GM19099 (cell line): Measurements from ENCODE around the gene RSRC2.

ENCODE experiments used
- POLR2A ChIP-seq: IDR thresholded peaks from 3 replicates; pipeline ENCODE4 v1.6.1; 2011; ENCODE audit warnings: low read depth; ENCODE audit not compliant: insufficient read length; ENCODE audit errors: extremely low read depth

RSRC2 gene

GRCh38 chr12:122526683-122527477 lies at the start of gene RSRC2, which contains the start of gene KNTC1:
RSRC2 (minus strand) TSS chr12:122526936; CDS start chr12:122526853, 83 bp downstream.
KNTC1 (plus strand) TSS chr12:122527249; CDS start chr12:122530064, 2,815 bp downstream.
- TF ChIP-seq POLR2A = peak; percentile 99

GRCh38 chr12:122571821-122572220 lies 45.1 kb upstream of the RSRC2 start:
- no peak for TF ChIP-seq POLR2A

- TF ChIP-seq POLR2A = no peak
Measured at GRCh38 chr12:122569288-122569687, 42.6 kb upstream of the RSRC2 start.

GRCh38 chr12:122563361-122563760 lies 36.6 kb upstream of the RSRC2 start:
- TF ChIP-seq POLR2A = no peak

GRCh38 chr12:122560138-122560537 lies 33.4 kb upstream of the RSRC2 start:
- no peak for TF ChIP-seq POLR2A

- TF ChIP-seq POLR2A = no peak
Measured at GRCh38 chr12:122558745-122559641, 32.3 kb upstream of the RSRC2 start.

- no peak for TF ChIP-seq POLR2A
Measured at GRCh38 chr12:122547330-122547729, 20.6 kb upstream of the RSRC2 start.

GRCh38 chr12:122545855-122546254 lies 19.1 kb upstream of the RSRC2 start:
- TF ChIP-seq POLR2A = no peak

GRCh38 chr12:122544537-122544936 lies 17.8 kb upstream of the RSRC2 start:
- no peak for TF ChIP-seq POLR2A

GRCh38 chr12:122538496-122538895 lies 11.8 kb upstream of the RSRC2 start:
- no peak for TF ChIP-seq POLR2A

- no peak for TF ChIP-seq POLR2A
Measured at GRCh38 chr12:122537021-122537420, 10.3 kb upstream of the RSRC2 start.

- TF ChIP-seq POLR2A = no peak
Measured at GRCh38 chr12:122533856-122534255, 7.1 kb upstream of the RSRC2 start.

GRCh38 chr12:122528992-122529391 lies 2.3 kb upstream of the RSRC2 start:
- TF ChIP-seq POLR2A = no peak

GRCh38 chr12:122528582-122528981 lies 1.8 kb upstream of the RSRC2 start:
- no peak for TF ChIP-seq POLR2A

- no peak for TF ChIP-seq POLR2A
Measured at GRCh38 chr12:122527478-122527944, 775 bp upstream of the RSRC2 start.
